Activated naive CD8-positive, alpha-beta T cell treated with anti-CD3 and anti-CD28 coated beads, Interleukin-2, amount 10 ng/mL, durations not matched to agents 7 days and 5 days (primary cell): ENCODE results near the gene ALG1L2. TPM values are rescaled to one million over a fixed set of nuclear protein-coding genes. Genes with fewer than 3 reads are reported as not detected.
"Not testable (repeated sequence)": the region's sequence is repeated elsewhere in the genome, so short reads cannot be mapped to it uniquely, and the experiment has no call there.

Source experiments
- ATAC-seq: fragments of 150-1000 bp; cut with Tn5 transposase; one replicate; pipeline ENCODE4 v1.10.0; 2021; ENCODE audit warnings: low read depth, moderate library complexity
- POLR2A ChIA-PET: fragments of 350-600 bp; sonication (Branson Sonifier 250); formaldehyde crosslinking; loops from one replicate; lab custom pipeline; 2021; ENCODE audit warnings: antibody characterized with exemption; lab: Charles Lee
- DNase-seq: peaks from one replicate; pipeline ENCODE4 v3.0.0; 2021
- H3K27ac Mint-ChIP-seq: one replicate; pipeline ENCODE4 v1.8.0; 2022; ENCODE audit warnings: mild to moderate bottlenecking, mixed read lengths
- H3K27me3 Mint-ChIP-seq: one replicate; pipeline ENCODE4 v1.8.0; 2022; ENCODE audit warnings: mild to moderate bottlenecking, moderate library complexity, mixed read lengths
- H3K36me3 Mint-ChIP-seq: one replicate; pipeline ENCODE4 v1.8.0; 2021; ENCODE audit warnings: mild to moderate bottlenecking, mixed read lengths
- H3K4me1 Mint-ChIP-seq: one replicate; pipeline ENCODE4 v1.8.0; 2021; ENCODE audit warnings: mixed read lengths
- H3K4me3 Mint-ChIP-seq: one replicate; pipeline ENCODE4 v1.8.0; 2022; ENCODE audit warnings: mild to moderate bottlenecking, moderate library complexity, mixed read lengths
- H3K9me3 Mint-ChIP-seq: one replicate; pipeline ENCODE4 v1.8.0; 2021; ENCODE audit warnings: mixed read lengths
- total RNA-seq, 2 experiments: library from RNA; stranded (reverse); gene quantifications; one replicate each; pipeline ENCODE4 v1.2.3, GENCODE V29; 2021

The ALG1L2 gene
- total RNA-seq: 1 to 10 TPM; 1.8 to 2.7 TPM

GRCh38 chr3:130081351-130081881 is at the start of gene ALG1L2:
TSS of gene ALG1L2 (plus strand) at chr3:130081831. CDS start at chr3:130082017, 186 bp downstream.
- Mint-ChIP-seq H3K27me3 (peaks cover 12% of the 10 kb centered on the region), H3K4me3 (no peak within 1 kb of the TSS), H3K9me3 (no peaks in the 10 kb centered on the region), H3K27ac (no peak within 1 kb of the TSS), H3K4me1 (peaks cover 3% of the 10 kb centered on the region), H3K36me3 (no peaks in the 10 kb centered on the region)
- POLR2A ChIA-PET: no interaction called here
- DNase-seq (no peak), ATAC-seq (no peak)

- POLR2A ChIA-PET, H3K9me3 Mint-ChIP-seq, ATAC-seq, DNase-seq, H3K27ac Mint-ChIP-seq, H3K4me3 Mint-ChIP-seq, H3K36me3 Mint-ChIP-seq, H3K4me1 Mint-ChIP-seq, H3K27me3 Mint-ChIP-seq: not testable (repeated sequence)
Observed at GRCh38 chr3:130037126-130037815, 44.4 kb upstream of the ALG1L2 start.

- H3K27ac Mint-ChIP-seq, H3K36me3 Mint-ChIP-seq, H3K4me3 Mint-ChIP-seq, H3K27me3 Mint-ChIP-seq, H3K4me1 Mint-ChIP-seq, DNase-seq, H3K9me3 Mint-ChIP-seq, ATAC-seq, POLR2A ChIA-PET: not testable (repeated sequence)
Observed at GRCh38 chr3:130042736-130043135, 38.9 kb upstream of the ALG1L2 start.

- POLR2A ChIA-PET, H3K9me3 Mint-ChIP-seq, H3K4me1 Mint-ChIP-seq, H3K27me3 Mint-ChIP-seq, H3K36me3 Mint-ChIP-seq, DNase-seq, H3K4me3 Mint-ChIP-seq, ATAC-seq, H3K27ac Mint-ChIP-seq: not testable (repeated sequence)
Observed at GRCh38 chr3:130043658-130044057, 38.0 kb upstream of the ALG1L2 start.

GRCh38 chr3:130044370-130044769 is 37.3 kb upstream of the ALG1L2 start:
- Mint-ChIP-seq H3K27me3 (peaks cover 6% of the 10 kb centered on the region), H3K9me3 (peaks cover 5% of the 10 kb centered on the region), H3K4me3 (no peak overlapping the region), H3K36me3 (no peaks in the 10 kb centered on the region), H3K4me1 (peaks cover 6% of the 10 kb centered on the region), H3K27ac (no peak overlapping the region)
- ATAC-seq (no peak), DNase-seq (no peak)
- POLR2A ChIA-PET: no interaction called here

- H3K4me3 Mint-ChIP-seq: no peak overlapping the region
- POLR2A ChIA-PET: no interaction called here
- peaks cover 11% of the 10 kb centered on the region for H3K27me3 Mint-ChIP-seq
Observed at GRCh38 chr3:130048726-130049125, 32.9 kb upstream of the ALG1L2 start.

GRCh38 chr3:130052366-130052765 is 29.3 kb upstream of the ALG1L2 start:
- H3K27ac Mint-ChIP-seq, ATAC-seq, H3K36me3 Mint-ChIP-seq, H3K4me3 Mint-ChIP-seq, H3K9me3 Mint-ChIP-seq, DNase-seq, H3K4me1 Mint-ChIP-seq, H3K27me3 Mint-ChIP-seq, POLR2A ChIA-PET: not testable (repeated sequence)

More at GRCh38 chr3:130048726-130049125, 32.9 kb upstream of the ALG1L2 start:
- H3K4me1 Mint-ChIP-seq: peaks cover 1% of the 10 kb centered on the region
- DNase-seq (no peak), ATAC-seq (no peak)
- no peaks in the 10 kb centered on the region for H3K36me3 Mint-ChIP-seq
- peaks cover 5% of the 10 kb centered on the region for H3K9me3 Mint-ChIP-seq
- H3K27ac Mint-ChIP-seq: no peak overlapping the region

GRCh38 chr3:130052965-130053364 is 28.7 kb upstream of the ALG1L2 start:
- H3K4me3 Mint-ChIP-seq, POLR2A ChIA-PET, DNase-seq, H3K36me3 Mint-ChIP-seq, H3K4me1 Mint-ChIP-seq, H3K9me3 Mint-ChIP-seq, H3K27me3 Mint-ChIP-seq, ATAC-seq, H3K27ac Mint-ChIP-seq: not testable (repeated sequence)

- not testable (repeated sequence) for DNase-seq
Observed at GRCh38 chr3:130057536-130058266, 23.9 kb upstream of the ALG1L2 start.

GRCh38 chr3:130058267-130058657 is 23.4 kb upstream of the ALG1L2 start:
- H3K27me3 Mint-ChIP-seq: peaks cover 13% of the 10 kb centered on the region
- DNase-seq, POLR2A ChIA-PET, H3K4me1 Mint-ChIP-seq, H3K36me3 Mint-ChIP-seq, H3K4me3 Mint-ChIP-seq, ATAC-seq, H3K9me3 Mint-ChIP-seq, H3K27ac Mint-ChIP-seq: not testable (repeated sequence)

More at GRCh38 chr3:130057536-130058266, 23.9 kb upstream of the ALG1L2 start:
- H3K4me1 Mint-ChIP-seq, POLR2A ChIA-PET, H3K4me3 Mint-ChIP-seq, H3K36me3 Mint-ChIP-seq, H3K27ac Mint-ChIP-seq, H3K9me3 Mint-ChIP-seq, ATAC-seq: not testable (repeated sequence)
- peaks cover 13% of the 10 kb centered on the region for H3K27me3 Mint-ChIP-seq

GRCh38 chr3:130058716-130059115 is 22.9 kb upstream of the ALG1L2 start:
- H3K9me3 Mint-ChIP-seq, H3K36me3 Mint-ChIP-seq, H3K4me1 Mint-ChIP-seq, H3K27ac Mint-ChIP-seq, DNase-seq, ATAC-seq, POLR2A ChIA-PET, H3K4me3 Mint-ChIP-seq: not testable (repeated sequence)
- peaks cover 13% of the 10 kb centered on the region for H3K27me3 Mint-ChIP-seq

GRCh38 chr3:130059162-130059561 is 22.5 kb upstream of the ALG1L2 start:
- DNase-seq, ATAC-seq, H3K4me3 Mint-ChIP-seq, POLR2A ChIA-PET, H3K4me1 Mint-ChIP-seq, H3K36me3 Mint-ChIP-seq, H3K9me3 Mint-ChIP-seq, H3K27ac Mint-ChIP-seq: not testable (repeated sequence)
- H3K27me3 Mint-ChIP-seq: peaks cover 13% of the 10 kb centered on the region

- H3K4me1 Mint-ChIP-seq: no peaks in the 10 kb centered on the region
- H3K9me3 Mint-ChIP-seq: peaks cover 6% of the 10 kb centered on the region
- peaks cover 6% of the 10 kb centered on the region for H3K27me3 Mint-ChIP-seq
- ATAC-seq (no peak), DNase-seq (no peak)
- no peak overlapping the region for H3K27ac Mint-ChIP-seq
- H3K4me3 Mint-ChIP-seq: no peak overlapping the region
- no peaks in the 10 kb centered on the region for H3K36me3 Mint-ChIP-seq
- POLR2A ChIA-PET: no interaction called here
Observed at GRCh38 chr3:130073582-130073981, 8.0 kb upstream of the ALG1L2 start.

GRCh38 chr3:130077636-130078035 is 4.0 kb upstream of the ALG1L2 start:
- H3K9me3 Mint-ChIP-seq: peaks cover 2% of the 10 kb centered on the region
- H3K27me3 Mint-ChIP-seq: peaks cover 14% of the 10 kb centered on the region
- no peaks in the 10 kb centered on the region for H3K36me3 Mint-ChIP-seq
- DNase-seq: no peak
- peaks cover 3% of the 10 kb centered on the region for H3K4me1 Mint-ChIP-seq
- no peak overlapping the region for H3K27ac Mint-ChIP-seq
- ATAC-seq: no peak
- H3K4me3 Mint-ChIP-seq: no peak overlapping the region
- POLR2A ChIA-PET: no interaction called here
